HepG2 (cell line): ENCODE results near the gene MARS1. TPM values are rescaled to one million over a fixed set of nuclear protein-coding genes. Genes with fewer than 3 reads are reported as not detected.

Experiments
- ATF1 ChIP-seq: IDR thresholded peaks from 2 replicates; pipeline ENCODE4 v1.6.1; 2016; ENCODE audit warnings: mild to moderate bottlenecking, control low read depth
- ELF3 ChIP-seq: IDR thresholded peaks from 2 replicates; pipeline ENCODE4 v1.6.1; 2016; ENCODE audit warnings: missing genetic modification reagents, missing compliant biosample characterization
- HNF4A ChIP-seq: sonication (generic); formaldehyde crosslinking; IDR thresholded peaks from 2 replicates; pipeline ENCODE4 v1.4.0; 2020; ENCODE audit warnings: missing genetic modification reagents
- NR1H2 ChIP-seq: sonication (generic); formaldehyde crosslinking; IDR thresholded peaks from 2 replicates; pipeline ENCODE4 v1.8.1; 2022; ENCODE audit warnings: low read depth, missing genetic modification reagents, borderline replicate concordance
- PITX1 ChIP-seq: sonication (generic); formaldehyde crosslinking; IDR thresholded peaks from 2 replicates; pipeline ENCODE4 v1.5.1; 2020; ENCODE audit warnings: mild to moderate bottlenecking, missing genetic modification reagents
- RFXANK ChIP-seq: IDR thresholded peaks from 2 replicates; pipeline ENCODE4 v1.6.1; 2016
- SUZ12 ChIP-seq: fragments of 150-350 bp; IDR thresholded peaks from 2 replicates; pipeline ENCODE4 v1.6.1; 2014; ENCODE audit warnings: low read depth, low read length
- ZNF264 ChIP-seq: sonication (generic); formaldehyde crosslinking; IDR thresholded peaks from 2 replicates; pipeline ENCODE4 v1.4.0; 2020; ENCODE audit warnings: missing genetic modification reagents
- ZNF564 ChIP-seq: sonication (generic); formaldehyde crosslinking; IDR thresholded peaks from 2 replicates; pipeline ENCODE4 v1.8.1; 2023; ENCODE audit warnings: mild to moderate bottlenecking, missing genetic modification reagents
- ZNF891 ChIP-seq: sonication (generic); formaldehyde crosslinking; IDR thresholded peaks from 2 replicates; pipeline ENCODE4 v1.5.0; 2020; ENCODE audit warnings: mild to moderate bottlenecking, missing genetic modification reagents
- polyA plus RNA-seq, 8 experiments: library from polyadenylated mRNA; depleted of rRNA in 3 of 8; stranded (reverse) in 7 of 8; unstranded in 1 of 8; fragments of >200 nt; fragmentation: Illumina TruSeq in 4 of 8; extraction: Trizol in 4 of 8; gene quantifications; 2 replicates each; pipeline versions ENCODE4 v1.2.1 to v1.2.3, GENCODE V29; 2011 to 2016; ENCODE audit warnings: low read depth in 4 of 8, missing spikeins in 1 of 8, mixed read lengths in 1 of 8; ENCODE audit not compliant: insufficient read depth in 1 of 8
- total RNA-seq, 5 experiments: library from RNA; depleted of rRNA; stranded (reverse); fragments of >200 nt; fragmentation: Illumina TruSeq; extraction: Trizol; gene quantifications; 2 replicates each; pipeline ENCODE4 v1.2.3, GENCODE V29; 2016; ENCODE audit warnings: low read depth in 1 of 5
- TF ChIP-seq, protein P1 (sequence below): sonication (generic); formaldehyde crosslinking; conservative IDR thresholded peaks from 2 replicates; pipeline ENCODE4 v1.8.0; 2022; ENCODE audit warnings: mild to moderate bottlenecking, moderate library complexity, missing genetic modification reagents
- TF ChIP-seq, protein P2 (sequence below): sonication (generic); formaldehyde crosslinking; IDR thresholded peaks from 2 replicates; pipeline ENCODE4 v1.5.0; 2020; ENCODE audit warnings: mild to moderate bottlenecking, missing genetic modification reagents, borderline replicate concordance
- TF ChIP-seq, protein P3 (sequence below): sonication (generic); IDR thresholded peaks from 2 replicates; pipeline ENCODE4 v1.6.1; 2016; ENCODE audit warnings: low read depth, borderline replicate concordance
- TF ChIP-seq, protein P4 (sequence below): sonication (generic); formaldehyde crosslinking; IDR thresholded peaks from 2 replicates; pipeline ENCODE4 v1.5.1; 2020; ENCODE audit warnings: mild to moderate bottlenecking, missing genetic modification reagents, borderline replicate concordance
- TF ChIP-seq, protein P5 (sequence below): sonication (generic); formaldehyde crosslinking; IDR thresholded peaks from 2 replicates; pipeline ENCODE4 v1.5.0; 2020; ENCODE audit warnings: missing genetic modification reagents

The MARS1 gene
- total and polyA plus RNA-seq, 2 of the 13 experiments (the other 11 are each of a cell fraction or from before 2014, with no cell fraction given) = 115 to 181 TPM

DNA sequence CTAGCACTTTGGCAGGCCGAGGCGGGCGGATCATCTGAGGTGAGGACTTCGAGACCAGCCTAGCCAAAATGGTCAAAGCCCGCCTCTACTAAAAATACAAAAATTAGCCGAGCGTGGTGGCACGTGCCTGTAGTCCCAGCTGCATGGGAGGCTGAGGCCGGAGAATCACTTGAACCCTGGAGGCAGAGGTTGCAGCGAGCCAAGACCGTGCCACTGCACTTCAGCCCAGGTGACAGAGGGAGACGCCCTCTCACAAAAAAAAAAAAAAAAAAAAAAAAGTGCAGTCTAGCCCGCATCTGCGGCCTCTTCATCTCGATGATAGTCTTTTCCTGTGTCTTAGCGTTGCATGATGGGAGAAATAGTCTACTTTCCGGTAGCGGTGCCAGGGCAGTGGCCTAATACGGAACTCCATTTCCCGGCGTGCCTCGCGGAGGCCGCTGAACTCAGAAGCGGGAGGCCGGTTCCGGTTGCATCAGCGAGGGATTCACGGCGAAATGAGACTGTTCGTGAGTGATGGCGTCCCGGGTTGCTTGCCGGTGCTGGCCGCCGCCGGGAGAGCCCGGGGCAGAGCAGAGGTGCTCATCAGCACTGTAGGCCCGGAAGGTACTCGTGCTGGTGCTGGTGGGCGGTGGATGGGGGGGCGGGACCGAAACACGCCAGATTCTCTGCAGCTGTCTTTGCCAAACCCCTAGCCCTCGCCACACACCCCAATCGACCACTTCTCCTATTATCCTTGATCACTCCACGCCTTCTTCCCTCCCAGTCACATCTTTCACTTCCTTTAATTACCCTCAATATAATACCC, at the start of gene MARS1 (continued):
- TF ChIP-seq SUZ12 (peak; percentile 80), NR1H2 (CRISPR knock-in tag) (0 out of 2 replicates have a peak, but pooled peaks have one; percentile 20), ELF3 (CRISPR knock-in tag) (peak; percentile 72), ZNF564 (CRISPR knock-in tag) (no peak), ZNF264 (CRISPR knock-in tag) (no peak), RFXANK (CRISPR knock-in tag) (no peak), ATF1 (CRISPR knock-in tag) (no peak; the same call in none of the 2 replicates), ZNF891 (0 out of 2 replicates have a peak, but pooled peaks have one; percentile 40), HNF4A (CRISPR knock-in tag) (no peak), PITX1 (CRISPR knock-in tag) (peak; percentile 68)
- TF ChIP-seq, protein P1, sequence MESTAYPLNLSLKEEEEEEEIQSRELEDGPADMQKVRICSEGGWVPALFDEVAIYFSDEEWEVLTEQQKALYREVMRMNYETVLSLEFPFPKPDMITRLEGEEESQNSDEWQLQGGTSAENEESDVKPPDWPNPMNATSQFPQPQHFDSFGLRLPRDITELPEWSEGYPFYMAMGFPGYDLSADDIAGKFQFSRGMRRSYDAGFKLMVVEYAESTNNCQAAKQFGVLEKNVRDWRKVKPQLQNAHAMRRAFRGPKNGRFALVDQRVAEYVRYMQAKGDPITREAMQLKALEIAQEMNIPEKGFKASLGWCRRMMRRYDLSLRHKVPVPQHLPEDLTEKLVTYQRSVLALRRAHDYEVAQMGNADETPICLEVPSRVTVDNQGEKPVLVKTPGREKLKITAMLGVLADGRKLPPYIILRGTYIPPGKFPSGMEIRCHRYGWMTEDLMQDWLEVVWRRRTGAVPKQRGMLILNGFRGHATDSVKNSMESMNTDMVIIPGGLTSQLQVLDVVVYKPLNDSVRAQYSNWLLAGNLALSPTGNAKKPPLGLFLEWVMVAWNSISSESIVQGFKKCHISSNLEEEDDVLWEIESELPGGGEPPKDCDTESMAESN (CRISPR knock-in tag) = 0 out of 2 replicates have a peak, but pooled peaks have one; percentile 26
- TF ChIP-seq, protein P2, sequence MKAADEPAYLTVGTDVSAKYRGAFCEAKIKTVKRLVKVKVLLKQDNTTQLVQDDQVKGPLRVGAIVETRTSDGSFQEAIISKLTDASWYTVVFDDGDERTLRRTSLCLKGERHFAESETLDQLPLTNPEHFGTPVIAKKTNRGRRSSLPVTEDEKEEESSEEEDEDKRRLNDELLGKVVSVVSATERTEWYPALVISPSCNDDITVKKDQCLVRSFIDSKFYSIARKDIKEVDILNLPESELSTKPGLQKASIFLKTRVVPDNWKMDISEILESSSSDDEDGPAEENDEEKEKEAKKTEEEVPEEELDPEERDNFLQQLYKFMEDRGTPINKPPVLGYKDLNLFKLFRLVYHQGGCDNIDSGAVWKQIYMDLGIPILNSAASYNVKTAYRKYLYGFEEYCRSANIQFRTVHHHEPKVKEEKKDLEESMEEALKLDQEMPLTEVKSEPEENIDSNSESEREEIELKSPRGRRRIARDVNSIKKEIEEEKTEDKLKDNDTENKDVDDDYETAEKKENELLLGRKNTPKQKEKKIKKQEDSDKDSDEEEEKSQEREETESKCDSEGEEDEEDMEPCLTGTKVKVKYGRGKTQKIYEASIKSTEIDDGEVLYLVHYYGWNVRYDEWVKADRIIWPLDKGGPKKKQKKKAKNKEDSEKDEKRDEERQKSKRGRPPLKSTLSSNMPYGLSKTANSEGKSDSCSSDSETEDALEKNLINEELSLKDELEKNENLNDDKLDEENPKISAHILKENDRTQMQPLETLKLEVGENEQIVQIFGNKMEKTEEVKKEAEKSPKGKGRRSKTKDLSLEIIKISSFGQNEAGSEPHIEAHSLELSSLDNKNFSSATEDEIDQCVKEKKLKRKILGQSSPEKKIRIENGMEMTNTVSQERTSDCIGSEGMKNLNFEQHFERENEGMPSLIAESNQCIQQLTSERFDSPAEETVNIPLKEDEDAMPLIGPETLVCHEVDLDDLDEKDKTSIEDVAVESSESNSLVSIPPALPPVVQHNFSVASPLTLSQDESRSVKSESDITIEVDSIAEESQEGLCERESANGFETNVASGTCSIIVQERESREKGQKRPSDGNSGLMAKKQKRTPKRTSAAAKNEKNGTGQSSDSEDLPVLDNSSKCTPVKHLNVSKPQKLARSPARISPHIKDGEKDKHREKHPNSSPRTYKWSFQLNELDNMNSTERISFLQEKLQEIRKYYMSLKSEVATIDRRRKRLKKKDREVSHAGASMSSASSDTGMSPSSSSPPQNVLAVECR = peak; percentile 95
- TF ChIP-seq, protein P3, sequence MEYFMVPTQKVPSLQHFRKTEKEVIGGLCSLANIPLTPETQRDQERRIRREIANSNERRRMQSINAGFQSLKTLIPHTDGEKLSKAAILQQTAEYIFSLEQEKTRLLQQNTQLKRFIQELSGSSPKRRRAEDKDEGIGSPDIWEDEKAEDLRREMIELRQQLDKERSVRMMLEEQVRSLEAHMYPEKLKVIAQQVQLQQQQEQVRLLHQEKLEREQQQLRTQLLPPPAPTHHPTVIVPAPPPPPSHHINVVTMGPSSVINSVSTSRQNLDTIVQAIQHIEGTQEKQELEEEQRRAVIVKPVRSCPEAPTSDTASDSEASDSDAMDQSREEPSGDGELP = peak; percentile 60; the same call in 1 of the 2 replicates
- TF ChIP-seq, protein P4, sequence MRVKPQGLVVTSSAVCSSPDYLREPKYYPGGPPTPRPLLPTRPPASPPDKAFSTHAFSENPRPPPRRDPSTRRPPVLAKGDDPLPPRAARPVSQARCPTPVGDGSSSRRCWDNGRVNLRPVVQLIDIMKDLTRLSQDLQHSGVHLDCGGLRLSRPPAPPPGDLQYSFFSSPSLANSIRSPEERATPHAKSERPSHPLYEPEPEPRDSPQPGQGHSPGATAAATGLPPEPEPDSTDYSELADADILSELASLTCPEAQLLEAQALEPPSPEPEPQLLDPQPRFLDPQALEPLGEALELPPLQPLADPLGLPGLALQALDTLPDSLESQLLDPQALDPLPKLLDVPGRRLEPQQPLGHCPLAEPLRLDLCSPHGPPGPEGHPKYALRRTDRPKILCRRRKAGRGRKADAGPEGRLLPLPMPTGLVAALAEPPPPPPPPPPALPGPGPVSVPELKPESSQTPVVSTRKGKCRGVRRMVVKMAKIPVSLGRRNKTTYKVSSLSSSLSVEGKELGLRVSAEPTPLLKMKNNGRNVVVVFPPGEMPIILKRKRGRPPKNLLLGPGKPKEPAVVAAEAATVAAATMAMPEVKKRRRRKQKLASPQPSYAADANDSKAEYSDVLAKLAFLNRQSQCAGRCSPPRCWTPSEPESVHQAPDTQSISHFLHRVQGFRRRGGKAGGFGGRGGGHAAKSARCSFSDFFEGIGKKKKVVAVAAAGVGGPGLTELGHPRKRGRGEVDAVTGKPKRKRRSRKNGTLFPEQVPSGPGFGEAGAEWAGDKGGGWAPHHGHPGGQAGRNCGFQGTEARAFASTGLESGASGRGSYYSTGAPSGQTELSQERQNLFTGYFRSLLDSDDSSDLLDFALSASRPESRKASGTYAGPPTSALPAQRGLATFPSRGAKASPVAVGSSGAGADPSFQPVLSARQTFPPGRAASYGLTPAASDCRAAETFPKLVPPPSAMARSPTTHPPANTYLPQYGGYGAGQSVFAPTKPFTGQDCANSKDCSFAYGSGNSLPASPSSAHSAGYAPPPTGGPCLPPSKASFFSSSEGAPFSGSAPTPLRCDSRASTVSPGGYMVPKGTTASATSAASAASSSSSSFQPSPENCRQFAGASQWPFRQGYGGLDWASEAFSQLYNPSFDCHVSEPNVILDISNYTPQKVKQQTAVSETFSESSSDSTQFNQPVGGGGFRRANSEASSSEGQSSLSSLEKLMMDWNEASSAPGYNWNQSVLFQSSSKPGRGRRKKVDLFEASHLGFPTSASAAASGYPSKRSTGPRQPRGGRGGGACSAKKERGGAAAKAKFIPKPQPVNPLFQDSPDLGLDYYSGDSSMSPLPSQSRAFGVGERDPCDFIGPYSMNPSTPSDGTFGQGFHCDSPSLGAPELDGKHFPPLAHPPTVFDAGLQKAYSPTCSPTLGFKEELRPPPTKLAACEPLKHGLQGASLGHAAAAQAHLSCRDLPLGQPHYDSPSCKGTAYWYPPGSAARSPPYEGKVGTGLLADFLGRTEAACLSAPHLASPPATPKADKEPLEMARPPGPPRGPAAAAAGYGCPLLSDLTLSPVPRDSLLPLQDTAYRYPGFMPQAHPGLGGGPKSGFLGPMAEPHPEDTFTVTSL = 0 out of 2 replicates have a peak, but pooled peaks have one; percentile 47
- TF ChIP-seq, protein P5, sequence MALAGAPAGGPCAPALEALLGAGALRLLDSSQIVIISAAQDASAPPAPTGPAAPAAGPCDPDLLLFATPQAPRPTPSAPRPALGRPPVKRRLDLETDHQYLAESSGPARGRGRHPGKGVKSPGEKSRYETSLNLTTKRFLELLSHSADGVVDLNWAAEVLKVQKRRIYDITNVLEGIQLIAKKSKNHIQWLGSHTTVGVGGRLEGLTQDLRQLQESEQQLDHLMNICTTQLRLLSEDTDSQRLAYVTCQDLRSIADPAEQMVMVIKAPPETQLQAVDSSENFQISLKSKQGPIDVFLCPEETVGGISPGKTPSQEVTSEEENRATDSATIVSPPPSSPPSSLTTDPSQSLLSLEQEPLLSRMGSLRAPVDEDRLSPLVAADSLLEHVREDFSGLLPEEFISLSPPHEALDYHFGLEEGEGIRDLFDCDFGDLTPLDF (CRISPR knock-in tag) = no peak
